HG03575 (cell line): ENCODE data around the gene LRRC36.
A peak's percentile ranks its signal among the peaks of the same experiment; 100 is the strongest.

Source experiments
- ATAC-seq: cut with Tn5 transposase; IDR thresholded peaks from one replicate; pipeline ENCODE4 v1.9.1; 2021; ENCODE audit not compliant: unreplicated experiment, insufficient number of reproducible peaks, low FRiP score; ENCODE audit errors: extremely low read depth

The LRRC36 gene

DNA sequence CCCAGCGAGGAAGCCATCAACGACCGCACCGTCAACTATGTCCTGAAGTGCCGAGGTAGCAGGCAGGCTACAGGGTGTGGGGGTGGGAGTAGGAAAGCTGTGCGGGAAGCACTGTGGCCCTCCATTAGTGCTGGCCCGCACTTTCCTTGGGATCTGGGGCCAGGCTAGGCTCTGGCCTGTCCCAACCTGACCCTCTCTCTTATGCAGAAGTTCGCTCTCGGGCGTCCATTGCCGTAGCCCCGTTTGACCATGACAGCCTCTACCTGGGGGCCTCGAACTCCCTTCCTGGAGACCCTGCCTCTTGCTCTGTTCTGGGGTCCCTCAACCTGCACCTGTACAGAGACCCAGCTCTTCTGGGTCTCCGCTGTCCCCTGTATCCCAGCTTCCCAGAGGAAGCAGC is 38.7 kb upstream of the LRRC36 start:
- no peak for ATAC-seq

DNA sequence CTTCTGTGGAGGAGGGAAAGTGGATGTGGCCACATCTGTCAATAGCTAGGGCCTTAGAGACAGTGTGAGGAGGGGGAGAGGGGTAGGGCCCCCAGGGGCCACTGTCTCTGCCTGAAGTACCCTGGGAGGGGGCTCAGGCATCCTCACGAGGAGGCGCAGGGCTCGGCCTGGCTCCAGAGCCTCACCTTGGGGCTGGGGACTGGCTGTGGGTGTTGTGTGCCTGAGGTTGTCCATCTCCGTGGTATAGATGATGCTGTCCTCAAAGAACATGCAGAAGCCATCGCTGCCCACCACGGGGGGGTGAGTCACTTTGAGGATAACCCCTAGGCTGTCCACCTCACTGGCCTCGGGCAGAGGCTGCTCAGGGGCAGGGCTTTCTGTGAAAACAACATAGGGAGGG is 35.2 kb upstream of the LRRC36 start:
- no peak for ATAC-seq

DNA sequence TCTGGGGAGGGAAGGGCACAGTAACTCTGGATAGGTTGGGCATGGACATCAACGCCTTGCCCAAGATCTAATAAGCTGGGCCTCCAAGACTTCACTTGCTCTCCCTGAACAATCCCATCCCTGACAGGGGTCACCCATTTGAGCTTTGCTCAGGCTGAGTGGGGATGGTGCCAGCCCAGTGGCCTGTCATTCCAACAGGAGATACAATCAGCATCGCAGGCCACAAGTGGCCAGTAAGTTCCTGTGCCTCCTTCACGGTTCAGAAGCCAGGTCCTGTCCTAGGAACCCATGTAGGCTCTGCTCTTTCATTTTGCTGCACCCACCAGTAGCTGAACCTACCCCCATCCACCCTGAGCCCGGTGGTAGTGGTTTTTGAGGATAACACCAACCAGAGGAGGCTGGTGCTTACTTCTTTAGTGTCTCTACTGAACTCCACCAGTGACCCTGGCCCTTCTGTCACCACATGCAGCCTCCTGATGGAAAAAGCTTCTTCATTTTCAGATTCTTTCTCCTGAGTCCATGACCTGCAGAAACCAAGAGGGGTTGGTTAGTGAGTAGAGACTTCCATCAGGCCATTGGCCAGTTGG is 32.4 kb upstream of the LRRC36 start:
- no peak for ATAC-seq

DNA sequence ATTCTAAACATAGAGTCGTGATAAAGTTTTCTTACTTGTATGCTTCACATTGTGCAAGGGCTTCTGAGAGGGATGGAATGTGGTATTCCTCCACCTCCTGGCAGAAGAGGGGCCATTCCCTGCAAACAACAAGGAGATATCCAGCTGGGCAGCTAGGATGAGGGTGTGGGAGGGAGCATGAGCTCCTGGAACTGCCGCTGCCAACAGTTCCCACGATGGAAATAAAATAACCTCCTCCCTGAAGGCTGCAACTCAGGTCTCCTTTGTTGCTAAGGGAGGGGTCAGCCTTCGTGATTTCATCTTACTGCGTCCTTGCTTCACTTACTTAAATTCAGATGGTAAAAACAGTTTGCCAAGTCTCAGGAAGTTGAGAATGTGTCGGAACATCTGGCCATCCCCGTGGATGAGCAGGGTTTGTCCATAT is 31.7 kb upstream of the LRRC36 start:
- no peak for ATAC-seq

DNA sequence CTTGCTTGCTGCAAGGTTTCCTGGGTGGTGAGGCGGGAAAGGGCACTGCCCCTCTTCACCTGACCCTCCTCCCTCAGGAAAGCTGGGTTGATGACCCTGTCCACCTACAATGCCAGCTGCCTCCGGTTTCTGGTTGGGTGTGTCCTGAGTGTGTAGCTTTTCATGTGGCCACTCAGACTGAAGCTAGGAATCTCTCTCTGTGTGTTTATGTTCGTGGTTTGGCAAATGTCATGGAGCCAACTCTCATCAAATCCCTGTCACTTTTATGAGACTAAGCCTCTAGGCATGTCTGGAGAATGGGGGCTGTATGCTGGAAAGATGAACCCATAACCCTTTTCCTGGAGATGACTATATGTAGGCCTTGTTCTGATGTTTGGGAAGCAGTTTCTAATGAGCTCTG is 30.2 kb upstream of the LRRC36 start:
- ATAC-seq = no peak

DNA sequence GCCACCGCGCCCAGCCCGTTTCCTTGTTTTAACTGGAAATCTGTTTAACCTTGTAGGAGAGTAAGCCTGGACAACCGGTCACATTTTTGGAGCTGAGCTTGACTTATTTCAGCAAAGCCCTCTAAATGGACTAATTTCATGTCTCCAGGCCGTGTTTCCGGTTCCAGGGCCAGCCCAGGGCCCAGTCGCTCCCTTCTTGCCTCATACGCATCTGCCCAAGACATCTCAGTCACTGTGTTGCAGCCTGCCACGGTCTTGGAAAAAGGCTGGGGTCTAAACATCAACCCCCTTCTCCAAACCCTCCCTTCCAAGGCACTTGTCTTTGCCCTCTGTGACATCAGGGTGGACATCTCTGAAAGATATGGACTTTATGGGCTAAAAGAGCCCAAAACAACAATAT is 28.3 kb upstream of the LRRC36 start:
- ATAC-seq = no peak

DNA sequence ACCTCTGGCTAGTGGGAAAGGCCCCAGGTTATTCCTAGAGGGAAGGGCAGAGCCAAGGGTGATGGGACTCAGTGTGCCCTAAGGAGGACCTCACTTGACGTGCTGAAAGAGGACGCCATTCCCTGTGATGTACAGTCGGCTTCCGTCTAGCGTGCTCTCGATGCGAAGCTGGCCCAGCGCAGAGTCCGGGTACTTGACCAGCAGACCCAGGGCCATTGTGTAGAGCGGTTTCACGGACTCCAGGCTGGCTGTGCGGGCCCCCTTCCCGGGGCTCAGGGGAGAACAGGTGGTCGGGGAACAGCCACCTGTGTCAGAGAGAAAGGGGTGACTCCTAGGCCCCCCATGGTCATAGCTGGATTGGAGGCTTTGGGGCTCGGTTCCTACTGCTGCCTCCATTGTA is 27.3 kb upstream of the LRRC36 start:
- no peak for ATAC-seq

DNA sequence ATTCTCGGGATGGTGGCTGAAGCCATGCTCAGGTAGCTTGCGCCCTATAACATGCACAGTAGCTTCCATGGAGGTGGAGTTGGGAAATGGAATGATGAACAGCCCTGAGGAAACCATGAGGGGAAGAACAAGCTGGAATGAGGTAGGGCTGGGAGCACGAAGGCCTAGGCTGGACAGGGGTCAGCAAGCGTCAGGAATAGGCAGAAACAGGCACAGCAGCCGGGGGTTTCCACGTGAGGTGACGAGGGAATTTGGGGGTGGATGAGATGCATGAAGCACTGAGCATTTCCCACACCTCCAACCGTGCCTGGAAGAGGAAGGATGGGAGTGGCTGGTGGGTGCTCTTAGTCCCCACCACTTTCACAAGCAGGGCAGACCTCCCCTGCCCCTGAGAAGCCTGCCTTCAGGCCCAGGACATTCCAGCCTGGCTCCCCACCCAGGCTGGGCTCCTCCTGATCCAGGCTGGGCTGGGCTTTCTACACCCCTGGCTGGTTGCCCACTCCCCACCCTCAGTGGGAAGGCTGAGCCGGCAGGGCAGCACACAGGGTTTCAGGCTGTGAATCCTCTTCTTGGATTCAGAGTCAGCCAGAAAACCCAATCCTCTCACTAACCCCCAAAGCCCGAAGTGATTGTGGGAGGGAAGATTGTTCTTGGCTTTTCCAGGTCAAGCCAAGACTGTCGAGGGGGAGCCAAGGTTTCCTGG is 25.4 kb upstream of the LRRC36 start:
- ATAC-seq = no peak

DNA sequence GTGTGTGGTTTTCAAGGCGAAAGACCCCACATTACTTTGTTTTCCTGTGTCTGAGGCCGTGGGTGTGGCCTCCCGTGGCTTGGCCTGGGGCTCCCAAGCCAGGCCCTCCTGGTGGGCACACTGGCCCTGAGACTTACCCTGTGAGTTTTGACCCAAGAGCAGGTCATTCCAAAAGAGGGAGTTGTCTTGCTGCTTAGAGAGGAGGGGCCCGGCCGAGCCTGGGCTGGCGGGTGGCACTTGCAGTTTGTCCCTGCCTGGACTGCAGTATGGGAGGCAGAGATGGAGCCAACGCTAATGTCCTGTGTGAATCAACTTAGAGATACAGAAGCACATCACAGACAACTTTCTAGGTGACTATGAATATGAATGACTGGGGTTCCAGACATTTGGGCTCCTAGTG is 24.5 kb upstream of the LRRC36 start:
- no peak for ATAC-seq

DNA sequence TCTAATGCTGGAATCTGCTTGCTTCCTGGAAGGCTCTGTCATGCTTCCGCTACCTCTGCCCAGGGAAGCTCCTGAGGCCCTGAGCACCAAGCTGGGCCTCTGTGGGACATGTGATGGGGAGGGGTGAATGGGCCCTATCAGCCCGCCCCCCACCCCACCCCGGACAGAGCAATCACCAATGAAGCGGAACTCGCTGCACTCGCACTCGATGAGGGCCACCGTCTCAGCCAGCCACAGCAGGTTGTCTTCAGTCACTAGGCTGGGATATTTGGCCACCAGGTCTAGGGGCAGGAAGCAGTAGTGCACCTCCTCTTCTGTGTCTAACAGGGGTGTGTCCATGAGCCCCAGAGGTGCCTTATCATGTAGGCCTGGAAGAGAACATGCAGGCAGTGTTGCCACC is 23.6 kb upstream of the LRRC36 start:
- no peak for ATAC-seq

DNA sequence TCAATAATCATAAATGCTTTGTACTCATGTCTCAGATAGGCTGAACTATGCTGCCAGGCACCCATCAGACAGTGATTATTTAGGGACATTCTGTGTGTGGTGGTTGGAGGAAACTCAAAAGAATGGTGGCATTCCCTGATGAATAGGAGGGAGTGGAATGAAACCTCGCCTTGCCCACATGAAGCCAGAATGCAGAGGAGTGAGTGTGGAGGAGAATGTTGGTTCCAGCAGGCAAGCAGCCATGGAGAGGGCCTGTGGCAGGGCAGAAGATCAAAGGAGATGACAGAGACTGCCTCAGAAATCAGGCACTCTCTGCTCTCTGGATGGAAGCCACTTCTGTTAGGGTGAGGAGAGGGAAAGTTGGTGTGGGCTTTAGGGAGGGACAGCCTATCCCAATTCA is 22.6 kb upstream of the LRRC36 start:
- no peak for ATAC-seq

DNA sequence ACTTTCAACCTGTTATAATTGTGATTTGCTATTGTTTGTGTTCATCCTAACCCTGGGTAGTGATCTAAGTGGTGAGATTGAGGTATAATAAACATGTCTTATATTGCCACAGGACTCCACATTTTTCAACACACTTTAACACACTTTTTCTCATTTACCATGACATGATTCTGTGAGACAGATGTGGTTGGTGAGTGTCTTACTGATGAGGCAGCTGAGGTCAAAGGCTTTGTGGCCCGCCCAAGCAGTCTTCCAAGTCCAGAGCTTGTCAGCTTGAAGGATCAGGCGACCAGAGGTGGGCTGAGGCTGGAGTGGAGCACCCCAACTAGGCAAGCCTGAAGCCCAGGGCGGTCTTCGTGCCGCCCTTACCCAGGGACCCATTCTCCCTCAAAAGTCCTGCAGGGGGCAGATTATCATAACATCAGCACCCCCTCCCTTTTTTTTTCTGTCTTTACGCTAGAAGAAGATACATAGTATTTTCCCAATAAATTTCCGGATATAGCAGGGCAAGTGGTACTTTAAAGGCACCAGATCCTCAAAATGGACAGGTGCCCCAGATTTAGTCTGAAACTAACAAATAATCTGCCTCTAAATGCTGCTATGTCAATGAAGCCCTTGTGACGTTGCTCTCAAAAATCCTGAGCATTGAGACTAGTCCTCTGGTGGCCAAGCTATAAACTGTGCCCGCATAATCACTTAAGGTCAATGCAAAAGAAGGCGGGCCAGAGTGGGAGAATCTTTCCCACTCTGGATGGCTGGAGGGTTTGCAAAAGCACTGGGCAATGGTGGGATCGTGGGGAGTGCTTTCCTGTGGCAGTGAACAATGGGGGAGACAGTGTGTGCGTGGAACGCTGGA is 21.2 kb upstream of the LRRC36 start:
- ATAC-seq = no peak

DNA sequence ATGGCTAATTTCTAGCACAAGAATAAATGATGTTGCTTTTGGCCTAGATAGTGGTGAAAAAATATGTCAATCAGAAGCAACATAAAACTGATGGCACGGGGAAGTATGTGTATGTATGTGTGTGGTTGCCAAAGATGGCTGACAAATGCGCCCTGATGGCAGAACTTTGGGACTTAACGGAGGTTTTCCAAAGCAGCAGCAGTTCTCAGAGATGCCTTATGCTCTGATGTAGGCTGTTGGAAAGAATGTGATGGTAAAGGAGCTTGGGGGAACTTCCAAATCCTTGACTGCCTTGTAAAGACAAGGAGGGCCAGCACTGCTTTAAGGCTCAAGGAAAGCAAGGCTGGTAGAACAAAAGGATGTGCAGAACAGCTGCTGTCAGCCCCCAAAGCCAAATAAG is 16.1 kb upstream of the LRRC36 start:
- ATAC-seq = no peak

DNA sequence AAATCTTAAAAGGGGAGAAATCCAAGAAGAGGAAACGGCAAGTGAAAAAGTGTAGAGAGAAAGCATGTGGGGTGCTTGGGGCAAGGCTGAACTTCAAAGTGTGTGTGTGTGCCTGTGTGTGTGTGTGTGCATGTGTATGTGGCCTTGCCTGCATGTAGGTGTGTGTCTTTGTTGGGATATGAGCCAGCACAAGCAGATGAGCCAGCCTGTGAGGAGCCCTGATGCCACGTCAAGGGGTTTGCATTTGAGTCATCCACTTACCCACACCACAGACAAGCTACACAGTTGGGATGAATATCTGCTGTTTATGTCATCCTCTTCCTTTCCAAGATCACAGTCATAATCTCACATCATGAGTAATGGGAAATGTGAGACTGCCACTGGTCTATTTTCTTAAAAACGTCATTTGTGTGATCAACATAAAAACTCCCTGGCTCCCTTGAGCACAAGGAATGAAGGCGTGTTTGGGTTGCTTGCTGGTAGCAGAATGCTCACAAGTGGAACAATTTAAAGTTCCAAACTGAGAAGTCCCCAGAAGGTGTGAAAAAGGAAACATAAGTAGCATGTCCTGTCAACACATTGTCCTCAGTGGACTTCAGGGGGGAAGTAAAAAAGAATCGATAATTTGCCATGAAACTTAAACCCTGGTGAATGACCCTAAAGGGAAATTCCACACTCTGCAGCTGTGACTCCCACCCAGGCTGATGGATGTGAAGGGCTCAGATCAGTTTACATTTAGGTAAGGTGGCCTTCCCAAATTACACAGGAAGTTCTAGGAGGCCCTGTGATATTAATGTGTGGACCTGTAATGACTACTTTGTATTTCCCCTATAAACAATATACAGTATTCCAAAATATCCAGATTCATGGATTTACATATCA is 14.8 kb upstream of the LRRC36 start:
- ATAC-seq = peak; percentile 53

DNA sequence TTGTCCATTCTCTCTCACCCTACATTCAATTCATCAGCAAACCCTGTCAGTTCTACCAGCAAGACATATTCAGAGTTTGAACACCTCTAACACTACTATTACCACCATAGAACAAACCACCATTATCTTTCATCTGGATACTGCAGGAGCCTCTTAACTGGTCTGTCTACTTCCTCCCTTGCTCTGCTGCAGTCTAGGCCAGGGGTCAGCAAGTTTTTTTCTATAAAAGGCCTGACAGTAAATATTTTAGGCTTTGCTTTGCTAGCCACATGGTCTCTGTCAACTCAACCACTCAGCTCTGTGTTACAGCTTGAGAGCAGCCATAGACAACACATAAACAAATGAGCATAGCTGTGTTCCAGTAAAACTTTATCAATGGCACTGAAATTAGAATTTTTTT is 13.9 kb upstream of the LRRC36 start:
- ATAC-seq = no peak

DNA sequence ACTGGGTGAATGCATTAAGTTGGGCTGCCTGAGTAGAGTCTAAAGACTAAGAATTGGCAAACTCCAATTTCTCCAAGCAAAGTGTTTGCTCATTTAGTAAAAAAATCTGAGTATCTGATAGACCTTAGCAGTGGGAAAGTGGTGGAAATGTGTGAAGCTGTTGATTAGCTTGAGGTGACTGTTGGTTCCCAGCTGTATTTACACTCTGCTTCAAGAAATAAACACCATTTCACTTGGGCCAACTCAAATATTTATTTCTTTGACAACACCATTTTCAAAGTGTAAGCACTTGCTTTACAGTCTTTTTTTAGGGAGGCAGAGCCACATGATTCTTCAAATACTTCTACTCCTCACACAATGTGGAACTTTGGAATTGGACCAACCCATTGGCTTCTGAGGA is 8.8 kb upstream of the LRRC36 start:
- no peak for ATAC-seq

DNA sequence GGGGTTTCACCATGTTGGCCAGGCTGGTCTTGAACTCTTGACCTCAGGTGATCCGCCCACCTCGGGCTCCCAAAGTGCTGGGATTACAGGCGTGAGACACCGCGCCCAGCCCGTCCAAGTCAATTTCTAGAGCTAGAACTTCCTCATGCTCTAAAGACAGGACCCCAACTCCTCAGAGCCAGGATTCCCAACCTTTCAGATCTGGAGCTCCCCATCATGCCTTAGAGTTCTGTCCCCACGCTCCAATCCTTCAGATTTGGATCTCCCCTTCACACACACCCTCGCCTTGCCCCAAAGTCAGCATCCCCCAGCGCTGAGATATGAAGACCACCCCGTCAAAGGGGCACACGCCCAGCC is 522 bp upstream of the LRRC36 start:
- no peak for ATAC-seq

DNA sequence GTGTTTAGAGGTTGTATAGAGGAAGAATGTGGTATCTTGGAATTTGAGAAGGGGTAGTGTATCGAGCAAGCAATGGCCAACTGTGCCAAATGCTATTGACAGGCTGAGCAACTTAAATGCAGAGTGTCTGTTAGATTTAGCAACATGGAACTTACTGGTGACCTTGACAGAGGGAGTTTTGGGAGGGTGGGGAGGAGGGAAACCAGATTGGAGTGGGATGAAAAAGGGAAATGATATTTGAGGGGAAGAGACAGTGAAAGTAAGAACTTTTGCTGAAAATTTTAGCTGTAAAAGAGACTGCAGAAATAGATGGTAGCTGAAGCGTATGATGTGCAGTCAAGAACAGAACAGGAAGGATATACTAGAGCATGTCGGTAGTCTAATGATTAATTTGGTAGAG is 1.1 kb downstream of the LRRC36 start:
- no peak for ATAC-seq

DNA sequence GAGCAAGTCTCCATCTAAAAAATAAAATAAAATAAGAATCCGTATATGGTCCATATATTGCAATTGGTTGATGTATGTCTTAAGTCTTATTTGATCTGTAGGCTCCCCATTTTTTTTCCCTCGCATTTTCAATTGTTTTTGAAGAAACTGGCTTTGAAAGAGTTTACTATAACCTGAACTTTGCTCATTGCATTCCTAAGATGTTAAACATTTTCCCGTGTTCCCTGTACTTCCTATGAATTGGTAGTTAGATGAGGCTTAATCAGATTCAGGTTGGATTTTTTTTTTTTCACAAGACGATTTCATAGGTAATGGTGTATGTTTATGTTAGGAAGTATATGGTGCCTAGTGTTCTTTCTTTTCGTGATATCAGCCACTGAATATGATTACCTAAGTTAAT is 3.3 kb downstream of the LRRC36 start:
- no peak for ATAC-seq
